ENCODE measurements around the gene AHNAK2.
"Not testable (repeated sequence)": the region's sequence is repeated elsewhere in the genome, so short reads cannot be mapped to it uniquely, and the experiment has no call there.

AHNAK2 gene

DNA sequence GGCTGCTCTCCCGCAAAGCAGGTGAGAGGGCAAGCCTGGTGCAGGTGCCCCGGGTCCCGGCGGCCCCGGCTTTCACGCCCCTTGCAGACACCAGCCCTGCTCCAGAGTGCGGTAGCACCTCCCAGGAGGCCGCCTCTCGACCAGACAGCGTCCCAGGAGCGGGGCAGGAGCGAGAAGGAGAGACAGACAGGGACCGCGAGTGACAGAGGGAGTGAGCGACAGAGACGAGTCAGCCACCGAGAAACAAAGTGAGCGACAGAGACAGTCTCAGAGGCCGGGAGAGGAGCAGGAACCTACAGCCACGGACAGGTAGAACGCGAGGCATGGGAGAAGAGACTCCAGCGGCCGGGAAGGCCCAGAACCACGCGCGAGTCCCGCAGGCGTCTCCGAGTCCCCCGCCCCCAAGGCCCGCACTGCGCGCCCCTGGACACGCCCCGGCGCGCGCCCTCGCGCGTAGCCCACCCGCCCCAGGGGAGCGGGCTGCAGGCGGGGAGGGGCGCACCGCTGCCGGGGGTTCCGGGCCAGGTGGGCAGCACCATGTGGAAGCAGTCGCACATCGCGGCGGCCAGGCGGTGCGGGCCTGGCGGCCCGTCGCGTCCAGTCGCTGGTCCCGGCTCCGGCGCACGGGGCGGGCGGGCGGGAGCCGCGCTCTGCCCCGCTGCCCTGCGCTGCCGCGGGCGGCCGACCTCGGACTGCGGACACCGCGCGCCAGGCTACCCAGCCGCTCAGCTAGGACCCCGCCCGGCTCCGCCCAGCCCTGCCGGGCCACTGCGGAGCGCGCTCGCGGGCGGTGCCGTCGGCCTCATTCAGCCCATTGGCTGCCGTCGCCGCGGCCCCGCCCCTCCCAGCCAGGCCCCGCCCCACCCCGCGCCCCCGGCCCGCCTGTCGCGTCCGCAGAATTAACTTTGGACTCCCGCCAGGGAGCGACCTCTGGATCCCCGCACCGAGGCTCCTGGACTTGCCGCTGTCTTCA is at the start of gene AHNAK2:
TSS of gene AHNAK2 (minus strand) at position 694 of the 973 bp plus-strand sequence. CDS start at position 557, 137 bp downstream.
- DNase-seq (ENCODE audit: low spot score): peak; percentile 93

DNA sequence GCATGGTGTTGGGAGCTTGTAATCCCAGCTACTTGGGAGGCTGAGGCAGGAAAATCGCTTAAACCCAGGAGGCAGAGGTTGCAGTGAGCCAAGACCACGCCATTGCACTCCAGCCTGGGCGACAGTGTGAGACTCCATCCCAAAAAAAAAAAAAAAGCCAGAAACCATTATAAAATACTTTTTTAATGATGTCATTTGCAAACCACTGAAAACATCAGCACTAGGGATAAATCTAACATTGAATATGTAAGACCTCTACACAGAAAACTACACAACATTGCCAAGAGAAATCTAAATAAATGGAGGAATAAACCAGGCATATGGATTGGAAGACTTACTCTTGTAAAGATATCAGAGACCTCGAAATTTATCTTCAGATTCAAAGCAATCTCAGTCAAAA is 49.5 kb upstream of the AHNAK2 start:
- DNase-seq (ENCODE audit: low spot score): not testable (repeated sequence)

DNA sequence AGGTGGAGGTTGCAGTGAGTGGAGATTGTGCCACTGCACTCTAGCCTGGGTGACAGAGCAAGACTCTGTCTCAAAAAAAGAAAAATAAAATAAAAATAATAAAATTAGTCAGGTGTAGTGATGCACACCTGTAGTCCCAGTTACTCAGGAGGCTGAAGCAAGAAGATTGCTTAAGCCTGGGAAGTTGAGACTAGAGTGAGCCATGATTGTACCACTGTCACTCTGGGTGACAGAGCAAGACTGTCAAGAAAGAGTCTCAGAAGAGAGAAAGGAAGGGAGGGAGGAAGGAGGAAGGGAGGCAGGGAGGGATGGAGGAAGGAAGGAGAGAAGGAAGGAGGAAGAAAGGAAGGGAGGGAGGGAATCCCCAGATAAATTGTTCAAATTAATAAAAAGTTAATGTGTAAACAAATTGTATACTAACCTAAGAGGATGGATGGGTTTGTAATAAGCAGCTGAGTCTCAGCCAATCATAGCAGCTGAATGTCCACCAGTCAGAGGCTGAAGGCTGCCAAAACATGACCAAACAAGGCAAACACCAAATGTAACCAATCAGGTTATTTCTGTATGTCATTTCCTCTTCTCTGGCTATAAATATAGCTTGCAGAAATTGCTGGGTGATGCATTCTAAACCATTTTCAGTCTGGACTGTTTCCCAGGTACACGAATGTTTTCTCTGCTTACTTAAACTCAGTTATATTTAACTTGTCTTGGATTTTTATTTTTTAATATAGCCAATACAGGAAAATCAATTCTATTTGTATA is 48.8 kb upstream of the AHNAK2 start:
- DNase-seq (ENCODE audit: low spot score): peak; percentile 38

DNA sequence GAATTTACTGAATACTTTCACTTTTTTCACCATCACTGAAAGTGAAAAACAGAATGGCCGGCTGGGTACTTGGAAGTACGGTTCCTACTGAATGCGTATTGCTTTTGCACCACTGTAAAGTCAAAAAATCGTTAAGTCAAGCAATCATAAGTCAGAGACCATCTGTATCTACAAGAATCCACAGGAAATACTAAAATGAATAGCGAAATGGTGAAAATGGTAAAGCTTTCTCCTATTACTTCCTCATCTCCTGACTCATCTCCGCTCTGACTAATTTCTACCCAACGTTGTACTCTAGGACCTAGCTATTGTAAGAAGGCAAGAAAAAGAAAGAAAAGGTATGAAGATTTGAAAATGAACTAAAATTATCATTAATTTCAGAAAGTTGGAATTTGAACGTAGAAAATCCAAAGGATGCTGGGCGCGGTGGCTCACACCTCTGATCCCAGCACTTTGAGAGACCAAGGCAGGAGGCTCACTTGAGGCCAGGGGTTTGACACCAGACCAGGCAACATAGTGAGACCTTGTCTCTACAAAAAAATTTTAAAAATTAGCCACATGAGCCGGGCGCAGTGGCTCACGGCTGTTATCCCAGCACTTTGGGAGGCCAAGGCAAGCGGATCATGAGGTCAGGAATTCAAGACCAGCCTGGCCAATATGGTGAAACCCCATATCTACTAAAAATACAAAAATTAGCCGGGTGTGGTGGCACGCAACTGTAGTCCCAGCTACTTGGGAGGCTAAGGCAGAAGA is 48.0 kb upstream of the AHNAK2 start:
- DNase-seq (ENCODE audit: low spot score): no peak

DNA sequence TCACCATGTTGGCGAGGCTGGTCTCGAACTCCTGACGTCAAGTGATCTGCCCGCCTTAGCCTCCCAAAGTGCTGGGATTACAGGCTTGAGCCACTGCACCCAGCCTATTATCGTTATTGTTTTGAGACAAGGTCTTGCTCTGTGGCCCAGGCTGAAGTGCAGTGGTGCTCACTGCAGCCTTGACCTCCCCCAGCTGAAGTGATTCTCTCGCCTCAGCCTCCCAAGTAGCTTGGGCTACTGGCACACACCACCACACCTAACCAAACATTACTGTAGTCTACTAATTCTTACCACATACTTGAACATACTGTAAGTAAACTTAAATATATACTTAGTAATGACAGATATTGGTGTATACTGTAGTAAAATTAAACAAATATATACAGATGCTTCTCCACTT is 47.3 kb upstream of the AHNAK2 start:
- no peak for DNase-seq (ENCODE audit: low spot score)

DNA sequence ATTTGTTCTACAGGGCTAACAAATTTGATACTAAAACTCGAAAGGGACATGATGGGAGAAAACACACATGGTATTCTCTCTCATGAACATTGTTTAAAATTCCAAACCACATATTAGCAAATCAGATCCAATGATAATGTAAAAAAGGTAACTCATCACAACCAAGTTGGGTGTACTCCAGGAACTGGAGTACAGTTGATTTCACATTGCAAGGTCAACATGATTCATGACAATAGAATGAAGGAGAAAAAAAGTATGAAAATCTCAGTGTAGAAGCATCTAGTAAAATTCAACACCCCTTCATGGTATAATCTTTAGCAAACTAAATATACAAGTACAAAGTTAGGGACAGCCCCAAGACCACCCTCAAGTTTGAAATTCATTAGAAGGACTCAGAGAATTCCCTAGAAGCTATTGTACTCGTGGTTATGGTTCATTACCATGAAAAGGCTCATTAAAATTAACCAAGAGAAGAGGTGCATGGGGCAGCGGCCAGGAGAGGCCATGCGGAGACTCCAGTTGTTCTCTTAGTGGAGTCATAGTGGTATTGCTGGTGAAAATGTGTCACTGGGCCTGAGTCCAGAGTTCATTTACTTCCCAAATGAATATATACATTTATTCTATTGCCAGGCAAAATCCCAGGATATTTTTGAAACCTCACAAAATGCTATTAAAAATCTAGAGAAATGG is 45.8 kb upstream of the AHNAK2 start:
- DNase-seq (ENCODE audit: low spot score): peak; percentile 40

DNA sequence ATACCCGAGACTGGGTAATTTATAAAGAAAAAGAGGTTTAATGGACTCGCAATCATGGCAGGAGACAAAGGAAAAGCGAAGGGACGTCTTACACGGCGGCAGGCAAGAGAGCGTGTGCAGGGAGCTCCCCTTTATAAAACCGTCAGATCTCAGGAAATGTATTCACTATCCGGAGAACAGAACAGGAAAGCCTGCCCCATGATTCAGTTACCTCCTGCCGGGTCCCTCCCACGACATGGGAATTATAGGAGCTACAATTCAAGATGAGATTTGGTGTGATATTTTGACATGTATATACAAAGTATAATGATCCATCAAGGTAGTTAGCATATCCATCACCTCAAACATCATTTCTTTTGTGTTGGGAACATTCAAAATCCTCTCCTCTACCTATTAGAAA is 45.0 kb upstream of the AHNAK2 start:
- no peak for DNase-seq (ENCODE audit: low spot score)

DNA sequence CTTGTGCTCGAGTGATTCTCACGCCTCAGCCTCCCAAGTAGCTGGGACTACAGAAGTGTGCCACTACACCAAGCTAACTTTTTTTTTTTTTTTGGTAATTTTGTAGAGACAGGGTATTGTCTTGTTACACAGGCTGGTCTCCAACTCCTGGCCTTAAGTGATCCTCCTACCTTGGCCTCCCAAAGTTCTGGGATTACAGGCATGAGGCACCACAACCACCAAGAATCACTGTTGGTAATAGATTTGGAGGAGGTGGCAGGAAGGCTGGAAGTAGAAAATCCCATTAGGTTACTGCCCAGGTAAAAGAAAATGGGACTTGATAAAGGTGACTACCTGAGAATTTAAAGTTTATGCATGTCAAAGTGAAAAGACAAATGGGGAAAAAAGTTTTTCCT is 44.1 kb upstream of the AHNAK2 start:
- DNase-seq (ENCODE audit: low spot score): no peak

DNA sequence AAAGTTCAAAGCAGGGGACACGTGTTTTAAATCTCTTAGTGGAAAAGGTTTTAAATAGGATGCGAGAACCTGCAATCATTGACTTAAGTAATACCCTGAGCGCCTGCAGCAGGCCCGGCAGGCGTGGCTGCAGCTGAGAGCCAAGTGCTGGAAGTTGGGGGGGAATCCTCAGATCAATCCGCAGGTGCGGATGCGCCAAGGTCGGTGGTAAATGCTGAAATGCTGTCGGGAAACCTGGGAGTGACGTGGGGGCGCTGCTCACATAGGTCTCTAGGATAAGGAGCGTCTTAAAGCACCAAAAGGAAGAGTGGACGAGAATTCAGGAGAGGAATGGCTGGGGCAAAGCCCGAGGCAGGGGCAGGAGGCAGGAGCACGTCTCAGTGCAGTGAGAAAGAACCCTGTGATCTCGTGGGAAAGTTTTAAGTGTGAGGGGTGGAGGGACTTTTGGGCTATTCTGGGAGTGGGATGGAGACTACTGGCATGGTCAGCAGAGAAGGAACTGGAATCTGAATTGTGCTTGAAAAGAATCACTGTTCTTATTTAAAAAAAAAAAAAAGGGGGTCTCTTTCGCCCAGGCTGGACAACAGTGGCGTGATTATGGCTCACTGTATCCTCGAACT is 43.6 kb upstream of the AHNAK2 start:
- DNase-seq (ENCODE audit: low spot score): peak; percentile 29

DNA sequence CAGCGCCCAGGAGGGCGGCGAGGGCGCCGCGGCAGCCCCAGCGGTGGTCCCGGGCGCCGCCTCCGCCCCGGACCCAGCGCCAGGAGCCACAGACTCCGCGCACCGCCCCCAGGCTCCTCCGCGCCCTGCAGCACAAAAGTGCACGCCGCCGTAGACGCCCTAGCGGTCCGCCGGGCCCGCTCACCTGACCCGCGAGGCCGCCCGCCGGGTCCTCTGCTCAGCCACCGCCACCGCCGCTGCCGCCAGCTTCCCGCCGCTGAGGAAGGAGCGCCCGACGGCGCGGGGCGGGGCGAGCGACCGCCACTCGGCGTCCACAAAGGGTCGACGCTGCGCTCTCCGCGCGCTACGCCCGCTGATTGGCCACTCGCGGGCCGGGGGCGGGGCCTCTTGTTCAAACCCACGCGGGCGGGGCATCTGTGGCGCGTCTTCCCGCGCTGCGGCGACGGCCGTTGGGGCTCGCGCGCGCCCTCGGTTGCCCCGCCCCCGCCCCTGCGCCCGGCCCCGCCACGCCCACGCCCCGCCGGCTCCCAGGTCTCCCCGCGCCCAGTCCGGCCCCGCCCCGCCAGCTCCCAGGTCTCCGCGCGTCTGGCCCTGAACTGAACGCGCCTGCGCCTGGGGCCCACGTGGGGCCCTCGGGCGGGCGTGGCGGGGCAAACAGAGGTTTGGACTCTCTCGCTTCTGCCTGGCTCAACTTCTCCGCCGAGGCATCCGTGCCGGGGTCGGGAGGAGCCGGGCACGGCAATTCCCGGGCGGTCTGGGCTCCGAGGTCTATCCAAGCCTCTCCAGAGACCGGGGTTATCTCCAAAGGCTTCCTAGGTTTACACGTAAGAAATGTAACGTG is 42.9 kb upstream of the AHNAK2 start, which contains the start of gene CDCA4:
TSS of gene CDCA4 (minus strand) at position 269 of the 841 bp plus-strand sequence. CDS start 9,154 bp downstream, outside the sequence.
- DNase-seq (ENCODE audit: low spot score): peak; percentile 100

DNA sequence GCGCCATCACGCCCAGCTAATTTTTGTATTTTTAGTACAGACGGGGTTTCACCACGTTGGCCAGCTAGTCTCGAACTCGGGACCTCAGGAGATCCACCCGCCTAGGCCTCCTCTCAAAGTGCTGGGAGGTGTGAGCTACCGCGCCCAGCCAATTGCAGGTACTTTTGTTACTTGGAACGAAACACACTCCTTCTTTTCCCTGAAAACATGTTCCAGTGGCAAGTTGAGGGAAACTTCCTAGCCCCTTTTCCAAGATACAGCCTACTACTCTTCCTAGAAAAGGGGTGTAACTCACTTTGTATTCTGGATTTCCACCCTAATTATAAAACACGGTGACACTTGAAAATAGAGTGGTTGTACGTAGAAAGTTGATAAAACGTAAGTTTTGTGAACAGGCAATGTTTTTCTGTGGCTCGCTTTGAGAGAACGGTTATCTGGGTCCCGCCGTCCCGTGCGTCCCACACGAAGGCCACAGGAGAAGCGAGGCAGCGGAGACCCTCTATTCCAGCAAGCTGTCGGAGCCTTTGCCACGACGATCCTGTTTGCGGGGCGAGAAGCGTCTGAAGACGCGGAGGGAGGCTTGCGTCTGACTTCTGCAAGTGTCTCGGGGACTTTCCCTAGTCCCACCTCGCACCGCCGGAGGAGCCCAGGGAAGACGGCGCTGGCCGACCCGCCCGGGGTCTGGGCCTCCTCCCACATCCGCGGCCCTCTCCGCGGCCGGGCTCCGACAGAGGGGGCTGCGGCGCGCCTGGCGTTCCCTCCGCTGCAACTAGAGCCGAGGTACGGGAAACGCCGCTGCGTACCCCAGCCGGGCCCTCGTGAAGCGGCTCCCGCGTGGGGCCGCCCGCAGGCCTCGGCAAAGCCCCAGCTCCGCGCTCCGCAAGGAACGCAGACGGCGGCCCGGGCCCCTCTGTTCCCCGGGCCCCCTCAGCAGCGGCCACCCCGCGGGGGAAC is 42.0 kb upstream of the AHNAK2 start:
- peak; percentile 50 for DNase-seq (ENCODE audit: low spot score)

DNA sequence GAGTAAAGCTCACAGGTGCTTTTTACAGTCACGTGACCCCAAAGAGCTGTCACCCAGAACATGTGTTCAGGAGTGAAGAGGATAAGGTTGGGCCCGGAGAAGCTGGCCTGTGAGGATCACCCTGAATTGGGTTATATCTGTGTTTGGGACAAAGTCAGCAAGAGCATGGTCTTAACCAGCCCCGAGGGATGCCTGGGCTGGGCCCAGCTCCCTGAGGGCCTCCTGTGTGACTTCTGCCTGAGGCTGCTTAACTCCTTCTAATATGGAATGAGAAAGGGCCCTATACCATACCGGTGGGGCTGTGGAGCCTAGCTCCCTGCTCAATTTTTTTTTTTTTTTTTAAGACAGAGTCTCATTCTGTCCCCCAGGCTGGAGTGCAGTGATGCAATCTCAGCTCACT is 40.2 kb upstream of the AHNAK2 start:
- DNase-seq (ENCODE audit: low spot score): no peak

DNA sequence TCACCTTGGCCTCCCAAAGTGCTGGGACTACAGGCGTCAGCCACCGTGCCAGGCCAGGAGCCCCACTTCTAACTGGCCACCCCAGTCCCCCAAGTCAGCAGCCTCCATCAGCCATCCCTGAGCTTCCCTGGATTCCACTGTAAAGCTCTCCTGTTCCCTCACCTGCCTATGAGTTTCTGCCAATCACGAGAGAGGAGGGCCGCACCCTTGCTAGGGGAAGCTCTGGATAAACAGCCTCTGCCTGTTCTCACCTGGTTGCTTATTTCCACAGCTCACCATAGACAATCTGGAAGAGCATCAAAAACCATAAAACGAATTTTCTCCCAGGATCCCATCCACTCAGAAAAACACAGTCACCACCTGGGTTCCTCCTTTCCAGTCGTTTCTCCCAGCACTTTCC is 37.7 kb upstream of the AHNAK2 start:
- no peak for DNase-seq (ENCODE audit: low spot score)

DNA sequence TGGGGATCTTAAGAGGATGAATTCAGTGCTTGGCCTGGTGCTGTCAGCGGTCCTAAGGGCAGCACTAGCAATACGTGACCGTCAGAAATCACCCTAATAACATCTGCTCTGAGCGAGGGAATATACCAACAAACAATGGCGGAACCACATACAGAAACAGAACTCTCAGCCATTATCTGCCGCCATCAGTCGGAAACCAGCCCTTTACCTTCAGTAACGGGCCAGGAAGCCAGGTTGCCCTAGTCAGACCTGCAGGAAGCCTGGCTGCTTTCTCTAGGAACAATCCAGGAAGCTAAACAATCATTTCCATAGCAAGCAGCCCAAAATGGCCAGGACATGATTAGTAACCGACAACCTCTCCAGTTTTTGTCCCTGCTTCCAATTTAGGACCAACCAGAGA is 37.1 kb upstream of the AHNAK2 start:
- DNase-seq (ENCODE audit: low spot score): no peak

DNA sequence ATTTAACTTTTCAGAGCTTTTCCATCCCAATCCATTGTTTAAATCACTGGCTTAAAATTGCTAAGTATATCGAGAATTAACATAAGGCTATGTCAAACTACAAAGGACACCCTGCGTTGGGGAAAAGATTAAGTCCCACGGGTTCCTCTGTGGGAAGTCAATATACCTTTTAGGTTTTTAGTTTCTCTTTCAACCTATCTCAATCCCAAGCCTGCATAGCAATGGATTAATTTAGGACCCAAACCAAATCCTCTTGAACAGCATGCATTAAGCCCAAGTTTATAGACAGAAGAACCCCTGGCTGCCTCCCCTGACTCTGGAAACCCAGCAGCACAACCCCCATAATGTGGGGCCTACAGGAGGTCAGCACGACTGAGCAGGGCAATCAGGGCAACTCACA is 36.5 kb upstream of the AHNAK2 start:
- DNase-seq (ENCODE audit: low spot score): no peak

DNA sequence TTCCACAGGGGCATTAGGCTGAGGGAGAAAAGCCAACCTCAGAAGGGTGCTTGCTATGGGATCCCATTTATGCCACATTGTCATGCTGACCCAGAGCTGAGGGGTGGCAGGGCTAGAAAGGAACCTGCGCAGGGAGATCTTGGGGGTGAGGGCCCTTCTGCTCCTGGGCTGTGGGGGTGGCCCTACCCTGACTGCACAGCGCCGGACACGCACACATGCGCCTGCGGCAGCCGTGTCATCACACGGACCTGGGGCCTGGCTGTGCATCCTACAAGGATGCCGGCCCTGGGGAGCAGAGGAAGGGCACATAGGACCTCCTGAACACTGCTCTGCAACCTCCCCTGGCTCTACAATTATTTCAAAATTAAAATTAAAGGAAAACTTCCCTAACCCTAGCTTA is 35.9 kb upstream of the AHNAK2 start:
- no peak for DNase-seq (ENCODE audit: low spot score)

DNA sequence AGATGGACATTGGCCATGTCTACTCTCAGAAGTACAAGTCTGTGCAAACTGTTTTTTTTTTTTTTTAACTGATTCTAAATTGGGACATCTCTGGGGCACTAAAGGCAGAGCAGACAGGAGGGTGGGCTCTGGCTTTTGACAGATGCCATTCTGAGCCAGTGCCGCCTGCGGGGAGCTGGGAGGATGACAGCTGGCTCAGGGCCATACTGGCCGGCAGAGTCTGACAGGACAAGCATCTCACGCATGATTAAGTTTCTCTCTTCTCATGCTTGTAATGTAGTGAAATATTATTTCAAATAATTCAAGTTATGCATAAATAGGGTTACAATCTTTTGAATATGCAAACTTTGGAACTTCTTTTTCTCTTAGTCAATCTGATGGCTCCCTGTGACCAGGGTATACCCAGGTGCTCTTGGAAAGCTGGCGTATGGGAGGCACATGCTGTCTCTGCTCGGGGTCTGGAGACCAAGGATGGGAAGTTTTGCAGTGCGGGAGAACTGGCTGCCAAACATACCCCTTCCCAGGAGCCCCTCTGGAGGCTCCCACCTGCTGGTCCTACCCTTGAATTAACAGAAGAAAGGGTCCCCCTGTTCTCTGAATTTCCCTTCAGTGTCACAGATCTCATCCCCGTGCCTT is 35.1 kb upstream of the AHNAK2 start:
- peak; percentile 41 for DNase-seq (ENCODE audit: low spot score)

DNA sequence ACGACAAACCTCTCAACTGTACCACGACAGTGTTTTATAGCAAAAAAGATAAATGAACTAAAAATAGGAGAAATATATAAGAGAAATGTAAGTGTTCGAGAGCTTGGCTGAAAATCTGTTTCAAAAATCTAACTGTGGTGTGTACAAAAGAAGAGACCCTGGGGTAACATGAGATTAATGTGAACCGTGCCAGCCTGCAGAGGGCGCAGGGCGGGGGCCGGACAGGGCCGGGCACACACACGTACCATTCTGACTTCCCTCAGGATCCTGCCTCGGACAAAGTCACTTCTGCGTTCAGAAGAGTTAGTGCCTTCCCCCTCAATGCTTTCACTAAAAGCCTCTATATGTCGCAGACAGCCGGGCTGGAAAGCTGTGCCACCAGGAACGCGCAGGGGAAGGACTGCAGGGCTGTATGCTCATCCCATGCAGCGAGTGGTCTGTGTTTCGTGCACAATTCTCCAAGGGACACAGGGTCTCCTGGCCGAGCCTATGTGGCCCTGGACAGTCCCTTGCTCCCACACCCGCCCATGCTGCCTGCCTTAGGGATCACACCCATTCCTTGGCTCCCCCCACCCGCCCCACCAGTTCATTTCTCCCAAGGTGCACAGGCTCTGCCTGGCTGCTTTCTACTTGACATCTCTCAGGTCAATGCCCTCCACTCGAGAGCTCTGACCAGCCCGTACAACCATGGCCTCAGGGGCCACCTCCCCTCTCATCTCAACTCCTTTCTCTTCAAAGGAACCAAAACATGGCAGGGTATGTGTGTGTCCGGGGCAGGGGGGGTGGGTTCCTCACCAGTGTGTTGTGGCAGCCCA is 34.2 kb upstream of the AHNAK2 start:
- no peak for DNase-seq (ENCODE audit: low spot score)

Data from GM03348 (cell line).